ENCODE measurements around the gene CUL7. TPM values are rescaled to one million over a fixed set of nuclear protein-coding genes. Genes with fewer than 3 reads are reported as not detected.
A peak's percentile ranks its signal among the peaks of the same experiment; 100 is the strongest.

Gene CUL7
- total RNA-seq, 1 donor from 2014 or later = 65.0 TPM

- no peak for DNase-seq (ENCODE audit: extremely low spot score, unreplicated experiment)
- Mint-ChIP-seq H3K4me1 (ENCODE audit: unreplicated experiment) (peaks cover 29% of the 10 kb centered on the region), H3K27ac (no peak overlapping the region), H3K9me3 (no peaks in the 10 kb centered on the region), H3K36me3 (peaks cover 8% of the 10 kb centered on the region), H3K4me3 (peak overlapping the region; percentile 26), H3K27me3 (no peaks in the 10 kb centered on the region)
- TF ChIP-seq, protein P1, sequence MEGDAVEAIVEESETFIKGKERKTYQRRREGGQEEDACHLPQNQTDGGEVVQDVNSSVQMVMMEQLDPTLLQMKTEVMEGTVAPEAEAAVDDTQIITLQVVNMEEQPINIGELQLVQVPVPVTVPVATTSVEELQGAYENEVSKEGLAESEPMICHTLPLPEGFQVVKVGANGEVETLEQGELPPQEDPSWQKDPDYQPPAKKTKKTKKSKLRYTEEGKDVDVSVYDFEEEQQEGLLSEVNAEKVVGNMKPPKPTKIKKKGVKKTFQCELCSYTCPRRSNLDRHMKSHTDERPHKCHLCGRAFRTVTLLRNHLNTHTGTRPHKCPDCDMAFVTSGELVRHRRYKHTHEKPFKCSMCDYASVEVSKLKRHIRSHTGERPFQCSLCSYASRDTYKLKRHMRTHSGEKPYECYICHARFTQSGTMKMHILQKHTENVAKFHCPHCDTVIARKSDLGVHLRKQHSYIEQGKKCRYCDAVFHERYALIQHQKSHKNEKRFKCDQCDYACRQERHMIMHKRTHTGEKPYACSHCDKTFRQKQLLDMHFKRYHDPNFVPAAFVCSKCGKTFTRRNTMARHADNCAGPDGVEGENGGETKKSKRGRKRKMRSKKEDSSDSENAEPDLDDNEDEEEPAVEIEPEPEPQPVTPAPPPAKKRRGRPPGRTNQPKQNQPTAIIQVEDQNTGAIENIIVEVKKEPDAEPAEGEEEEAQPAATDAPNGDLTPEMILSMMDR (conservative IDR thresholded peaks at IDR 0.05) = no peak
Measured at GRCh38 chr6:43061861-43062260, 8.2 kb upstream of the CUL7 start.

DNA sequence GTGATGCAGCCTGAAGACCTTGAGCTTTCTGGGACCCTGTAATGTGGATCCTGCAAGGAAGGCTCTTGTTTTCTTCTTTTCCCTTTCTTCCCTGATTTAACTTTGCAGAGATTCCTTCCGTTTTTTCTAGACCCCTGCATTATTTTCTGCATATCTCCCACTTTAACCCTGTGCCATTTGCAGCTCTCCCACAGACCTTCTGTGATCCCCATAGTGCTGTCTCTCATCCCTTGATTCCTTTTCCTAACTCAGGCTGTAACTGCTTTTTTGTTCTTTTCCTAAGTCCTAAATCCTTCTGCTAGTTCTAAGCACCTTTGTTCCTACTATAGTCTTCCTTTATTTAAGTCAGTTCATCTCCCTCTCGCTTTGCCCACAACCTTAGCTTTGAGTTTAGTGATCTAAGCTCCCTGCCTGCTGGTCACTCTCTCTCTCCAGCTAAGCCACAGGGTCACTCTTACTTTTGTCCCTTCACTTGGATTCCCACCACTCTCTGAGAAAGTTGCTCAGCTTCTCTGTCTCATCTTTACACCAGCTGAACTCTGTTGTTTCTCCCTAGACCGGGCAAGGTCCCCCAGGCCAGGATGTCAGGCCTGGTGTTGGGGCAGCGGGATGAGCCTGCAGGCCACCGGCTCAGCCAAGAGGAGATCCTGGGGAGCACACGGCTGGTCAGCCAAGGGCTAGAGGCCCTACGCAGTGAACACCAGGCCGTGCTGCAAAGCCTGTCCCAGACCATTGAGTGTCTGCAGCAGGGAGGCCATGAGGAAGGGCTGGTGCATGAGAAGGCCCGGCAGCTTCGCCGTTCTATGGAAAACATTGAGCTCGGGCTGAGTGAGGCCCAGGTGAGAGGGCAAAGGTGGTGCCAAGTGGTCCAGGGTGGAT, 7.3 kb upstream of the CUL7 start:
- H3K36me3 Mint-ChIP-seq = peaks cover 8% of the 10 kb centered on the region
- TF ChIP-seq, protein P1 (conservative IDR thresholded peaks at IDR 0.05) = no peak
- peak overlapping the region; percentile 98 for H3K4me3 Mint-ChIP-seq
- no peaks in the 10 kb centered on the region for H3K9me3 Mint-ChIP-seq
- peak overlapping the region; percentile 99 for H3K27ac Mint-ChIP-seq
- H3K27me3 Mint-ChIP-seq = no peaks in the 10 kb centered on the region
- DNase-seq (ENCODE audit: extremely low spot score, unreplicated experiment) = no peak
- peaks cover 33% of the 10 kb centered on the region for H3K4me1 Mint-ChIP-seq (ENCODE audit: unreplicated experiment)

- Mint-ChIP-seq H3K27ac (peak overlapping the region; percentile 99), H3K4me3 (peak overlapping the region; percentile 98), H3K9me3 (no peaks in the 10 kb centered on the region), H3K27me3 (no peaks in the 10 kb centered on the region), H3K4me1 (ENCODE audit: unreplicated experiment) (peaks cover 36% of the 10 kb centered on the region), H3K36me3 (peaks cover 13% of the 10 kb centered on the region)
- TF ChIP-seq, protein P1 (conservative IDR thresholded peaks at IDR 0.05) = no peak
- no peak for DNase-seq (ENCODE audit: extremely low spot score, unreplicated experiment)
Measured at GRCh38 chr6:43060034-43060754, 6.5 kb upstream of the CUL7 start.

- TF ChIP-seq, protein P1 (conservative IDR thresholded peaks at IDR 0.05) = no peak
- peak within 1 kb of the TSS; percentile 99 for H3K27ac Mint-ChIP-seq
- no peaks in the 10 kb centered on the region for H3K9me3 Mint-ChIP-seq
- H3K36me3 Mint-ChIP-seq = peaks cover 8% of the 10 kb centered on the region
- peak within 1 kb of the TSS; percentile 98 for H3K4me3 Mint-ChIP-seq
- H3K4me1 Mint-ChIP-seq (ENCODE audit: unreplicated experiment) = peaks cover 37% of the 10 kb centered on the region
- H3K27me3 Mint-ChIP-seq = no peaks in the 10 kb centered on the region
- DNase-seq (ENCODE audit: extremely low spot score, unreplicated experiment) = peak; percentile 96
Measured at GRCh38 chr6:43059168-43060033, 5.8 kb upstream of the CUL7 start, which contains the start of the genes KLC4 and MRPL2. Gene KLC4 (plus strand): TSS chr6:43059631. CDS start chr6:43061336, 1,705 bp downstream. Gene MRPL2 (minus strand): TSS chr6:43059434. CDS start chr6:43059381, 53 bp downstream.

DNA sequence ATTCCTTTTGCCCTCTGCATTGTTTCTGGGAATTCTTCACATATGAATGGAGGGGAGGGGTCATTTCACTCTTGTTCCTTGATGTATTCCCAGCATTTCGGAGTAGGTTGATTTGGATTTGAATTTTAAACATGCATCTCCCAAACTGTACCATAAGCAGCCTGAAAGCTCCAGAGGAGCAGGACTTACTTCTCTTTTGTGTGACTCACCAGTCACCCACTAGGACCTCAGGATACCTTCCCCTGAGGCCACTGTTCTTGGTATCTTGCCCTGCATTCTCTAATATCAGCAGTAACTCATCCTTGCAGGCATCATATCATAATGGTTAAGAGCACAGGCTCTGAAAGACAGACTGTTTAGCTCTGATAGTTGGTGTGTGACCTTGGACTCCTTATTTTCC, 4.9 kb upstream of the CUL7 start:
- Mint-ChIP-seq H3K9me3 (no peaks in the 10 kb centered on the region), H3K36me3 (peaks cover 5% of the 10 kb centered on the region), H3K27me3 (no peaks in the 10 kb centered on the region), H3K4me3 (peak overlapping the region; percentile 98), H3K4me1 (ENCODE audit: unreplicated experiment) (peaks cover 40% of the 10 kb centered on the region), H3K27ac (peak overlapping the region; percentile 99)
- DNase-seq (ENCODE audit: extremely low spot score, unreplicated experiment) = no peak
- TF ChIP-seq, protein P1 (conservative IDR thresholded peaks at IDR 0.05) = no peak
